ENCODE measurements around the gene SUMO4. TPM values are rescaled to one million over a fixed set of nuclear protein-coding genes. Genes with fewer than 3 reads are reported as not detected.
A peak's percentile ranks its signal among the peaks of the same experiment; 100 is the strongest.

Gene SUMO4
- total RNA-seq, 1 donor from 2014 or later = 3.9 TPM

- peaks cover 8% of the 10 kb centered on the region for H3K4me1 ChIP-seq
- H3K36me3 ChIP-seq = no peaks in the 10 kb centered on the region
- no peak for TF ChIP-seq POLR2A (IDR thresholded peaks at IDR 0.05)
- no peak for TF ChIP-seq CTCF (IDR thresholded peaks at IDR 0.05)
- no peak for TF ChIP-seq POLR2AphosphoS5 (IDR thresholded peaks at IDR 0.05; ENCODE audit: insufficient read depth in 1 of 2, low read depth in 1 of 2)
- no peaks in the 10 kb centered on the region for H3K9me3 ChIP-seq
- H3K27me3 ChIP-seq = no peaks in the 10 kb centered on the region
- H3K4me3 ChIP-seq = no peak overlapping the region
- no peak for DNase-seq (ENCODE audit: extremely low spot score in 2 of 2)
- intact Hi-C loops (cut with DNase I) = no loop called here
- H3K27ac ChIP-seq = no peak overlapping the region
Measured at GRCh38 chr6:149419696-149420404, 19.8 kb downstream of the SUMO4 start.

- Histone ChIP-seq H3K4me3 (no peak overlapping the region), H3K36me3 (no peaks in the 10 kb centered on the region), H3K27me3 (no peaks in the 10 kb centered on the region), H3K27ac (no peak overlapping the region), H3K4me1 (peaks cover 8% of the 10 kb centered on the region), H3K9me3 (no peaks in the 10 kb centered on the region)
- DNase-seq (ENCODE audit: extremely low spot score in 2 of 2) = no peak
- no peak for TF ChIP-seq POLR2A (IDR thresholded peaks at IDR 0.05)
- TF ChIP-seq CTCF (IDR thresholded peaks at IDR 0.05) = no peak
- no peak for TF ChIP-seq POLR2AphosphoS5 (IDR thresholded peaks at IDR 0.05; ENCODE audit: insufficient read depth in 1 of 2, low read depth in 1 of 2)
- intact Hi-C loops (cut with DNase I) = no loop called here
Measured at GRCh38 chr6:149421132-149421531, 21.1 kb downstream of the SUMO4 start.

GRCh38 chr6:149422581-149422980 is 22.5 kb downstream of the SUMO4 start:
- H3K9me3 ChIP-seq = no peaks in the 10 kb centered on the region
- TF ChIP-seq POLR2A (IDR thresholded peaks at IDR 0.05) (no peak), POLR2AphosphoS5 (IDR thresholded peaks at IDR 0.05; ENCODE audit: insufficient read depth in 1 of 2, low read depth in 1 of 2) (no peak), CTCF (IDR thresholded peaks at IDR 0.05) (no peak)
- intact Hi-C loops (cut with DNase I) = no loop called here
- DNase-seq (ENCODE audit: extremely low spot score in 2 of 2) = no peak
- no peaks in the 10 kb centered on the region for H3K36me3 ChIP-seq
- no peak overlapping the region for H3K4me3 ChIP-seq
- peak overlapping the region; percentile 71 for H3K27ac ChIP-seq
- H3K4me1 ChIP-seq = peaks cover 8% of the 10 kb centered on the region
- no peaks in the 10 kb centered on the region for H3K27me3 ChIP-seq

- no peaks in the 10 kb centered on the region for H3K27me3 ChIP-seq
- DNase-seq (ENCODE audit: extremely low spot score in 2 of 2) = no peak
- intact Hi-C loops (cut with DNase I) = no loop called here
- H3K9me3 ChIP-seq = no peaks in the 10 kb centered on the region
- H3K36me3 ChIP-seq = no peaks in the 10 kb centered on the region
- H3K27ac ChIP-seq = peak overlapping the region; percentile 71
- H3K4me3 ChIP-seq = peak overlapping the region; percentile 2 to 7
- H3K4me1 ChIP-seq = peaks cover 8% of the 10 kb centered on the region
- TF ChIP-seq POLR2AphosphoS5 (IDR thresholded peaks at IDR 0.05; ENCODE audit: insufficient read depth in 1 of 2, low read depth in 1 of 2) = no peak
- TF ChIP-seq CTCF (IDR thresholded peaks at IDR 0.05) = no peak
- no peak for TF ChIP-seq POLR2A (IDR thresholded peaks at IDR 0.05)
Measured at GRCh38 chr6:149423964-149424440, 23.9 kb downstream of the SUMO4 start.

- H3K4me1 ChIP-seq = peaks cover 8% of the 10 kb centered on the region
- H3K27ac ChIP-seq = peak overlapping the region; percentile 71
- H3K27me3 ChIP-seq = no peaks in the 10 kb centered on the region
- TF ChIP-seq POLR2AphosphoS5 (IDR thresholded peaks at IDR 0.05; ENCODE audit: insufficient read depth in 1 of 2, low read depth in 1 of 2) (no peak), POLR2A (IDR thresholded peaks at IDR 0.05) (no peak)
- H3K4me3 ChIP-seq = no peak overlapping the region
- DNase-seq (ENCODE audit: extremely low spot score in 2 of 2) = no peak
- no peaks in the 10 kb centered on the region for H3K36me3 ChIP-seq
- no peaks in the 10 kb centered on the region for H3K9me3 ChIP-seq
- intact Hi-C loops (cut with DNase I) = no loop called here
Measured at GRCh38 chr6:149425224-149425623, 25.2 kb downstream of the SUMO4 start.
